Heart right ventricle (tissue), 16 donors: Measurements from ENCODE around the gene TPRG1L. TPM values are rescaled to one million over a fixed set of nuclear protein-coding genes. Genes with fewer than 3 reads are reported as not detected.
A peak's percentile ranks its signal among the peaks of the same experiment; 100 is the strongest.

Source experiments
- ATAC-seq, 8 donors: fragments of 200-7000 bp; cut with Tn5 transposase; one replicate each; pipeline ENCODE4 v1.9.1; 2020; ENCODE audit warnings: mild to moderate bottlenecking in 8 of 8, moderate library complexity in 8 of 8, moderate number of reproducible peaks in 1 of 8
- DNase-seq, 2 donors: peaks; one replicate each; pipeline ENCODE4 v3.0.0-alpha.2; 2020
- H3K27ac ChIP-seq, 10 donors: fragments of 200-600 bp; sonication (generic) in 2 of 10; one replicate each; pipeline versions ENCODE4 v1.5.0 to v1.8.0; 2020 to 2022; ENCODE audit warnings: mild to moderate bottlenecking in 3 of 10
- H3K27me3 ChIP-seq, 7 donors: fragments of 200-600 bp; one replicate each; pipeline ENCODE4 v1.8.0; 2021 to 2022; ENCODE audit warnings: mild to moderate bottlenecking in 2 of 7
- H3K36me3 ChIP-seq, 9 donors: fragments of 200-600 bp; sonication (generic) in 1 of 9; one replicate each; pipeline versions ENCODE4 v1.5.0 to v1.8.0; 2020 to 2022; ENCODE audit warnings: mild to moderate bottlenecking in 2 of 9
- H3K4me1 ChIP-seq, 9 donors: fragments of 200-600 bp; sonication (generic) in 1 of 9; one replicate each; pipeline versions ENCODE4 v1.5.0 to v1.8.0; 2020 to 2022; ENCODE audit warnings: mild to moderate bottlenecking in 4 of 9
- H3K4me3 ChIP-seq, 10 donors: fragments of 200-600 bp; sonication (generic) in 2 of 10; one replicate each; pipeline versions ENCODE4 v1.5.0 to v1.8.0; 2020 to 2022; ENCODE audit warnings: mild to moderate bottlenecking in 7 of 10, moderate library complexity in 2 of 10
- H3K9me3 ChIP-seq, 11 donors: fragments of 200-600 bp in 10 of 11; sonication (generic) in 2 of 11; one replicate each; pipeline versions ENCODE4 v1.5.0 to v1.8.0; 2013 to 2022; ENCODE audit warnings: mild to moderate bottlenecking in 2 of 11, control low read depth in 1 of 11, moderate library complexity in 1 of 11
- CTCF ChIP-seq, 9 donors: fragments of 200-600 bp; sonication (generic) in 2 of 9; IDR thresholded peaks; one replicate each; pipeline versions ENCODE4 v1.5.0 to v1.8.0; 2021 to 2022; ENCODE audit warnings: antibody characterized with exemption in 9 of 9, mild to moderate bottlenecking in 5 of 9, moderate library complexity in 1 of 9
- WGBS, 2 donors: extraction: QIAGEN DNeasy Blood & Tissue Kit; methylation state at CpG; one replicate each; pipeline ENCODE4 v1.1.7; 2013; ENCODE audit warnings: inconsistent platforms in 1 of 2; 5-methylcytosine and 5-hydroxymethylcytosine counted together
- intact Hi-C, 10 donors: fragments of 100-400 bp; cut with DNase I; formaldehyde crosslinking; loops; one replicate each; pipeline versions ENCODE4 v1.11.1 to v1.14.2; 2022
- polyA plus RNA-seq, 2 donors: library from polyadenylated mRNA; stranded (reverse); fragments of 200-250 nt; gene quantifications; one replicate each; pipeline ENCODE4 v1.2.3, GENCODE V29; 2013
- total RNA-seq, 10 donors: library from RNA; stranded (reverse); fragmentation: NEBNext Ultra II Directional in 3 of 10; extraction: Animal tissue kit (Norgen Biotek cat#: 25700) in 3 of 10; gene quantifications; one replicate each; pipeline versions ENCODE4 v1.2.1 to v1.2.4, GENCODE V29; 2021 to 2023
- donor health status: Arrhythmogenic right ventricular cardiomyopathy.
- donor health status: ischemic (EF 13 %, LVEDD 7.1; RV severe dilation, severe dysfunction).
- donor health status: healthy with polysubstance abuse.
- donor health status: DM: no; HTN: yes; CAD: no.
- donor health status: DM: no; HTN: no; CAD: no.
- donor health status: ischemic (EF 25% LVEDD 6.9; RV normal size, moderate dysfunction).
- donor health status: ischemic (EF 25% LVEDD 5.7; RV mildly dilated, moderate dysfunction).
- donor health status: healthy.
- donor health status: DM: yes; HTN: yes; CAD: no.
- donor health status: Ischemic cardiomyopathy.
- donor health status: ischemic (EF 35%, LVEDD 5.7; RV mildly dilated, moderate dysfunction).
- donor health status: nonischemic (EF 11% LVEDD 7.7; RV severe dilation, severe dysfunction).
- donor health status: DM: yes; HTN: yes; CAD: no.
- donor health status: PGD.
- donor health status: ischemic (EF 29% LVEDD 5.4; RV normal size, mild dysfunction).
- donor health status: nonischemic (EF 23%, LVEDD 6.1; RV moderate dilation, normal function).

TPRG1L gene
- total and polyA plus RNA-seq, 12 donors, result 15.1 to 60.7 (median 49.0) TPM

- ATAC-seq (peak in 6 of 8 donors; percentile 6 to 78 (median 45)), DNase-seq (peak in 1 of 2 donors; percentile 21)
- H3K4me3 ChIP-seq, result peak overlapping the region in 5 of 10 donors; percentile 3 to 32 (median 26)
- intact Hi-C loops, result no loop called here
- no peaks in the 10 kb centered on the region for H3K9me3 ChIP-seq
- 60 to 68% methylated on average over 14 of the region's 14 CpGs for WGBS, 2 donors
- H3K4me1 ChIP-seq, result peaks cover 0 to 17% (median 12%) of the 10 kb centered on the region in 9 donors
- no peaks in the 10 kb centered on the region for H3K36me3 ChIP-seq
- no peak for TF ChIP-seq CTCF (IDR thresholded peaks at IDR 0.05)
- H3K27ac ChIP-seq, result peak overlapping the region in 3 of 10 donors; percentile 26 to 52 (median 51)
- peaks cover 0 to 24% (median 3%) of the 10 kb centered on the region in 7 donors for H3K27me3 ChIP-seq
These were observed 44.6 kb downstream of the TPRG1L start for GRCh38 chr1:3669421-3669821.

DNA sequence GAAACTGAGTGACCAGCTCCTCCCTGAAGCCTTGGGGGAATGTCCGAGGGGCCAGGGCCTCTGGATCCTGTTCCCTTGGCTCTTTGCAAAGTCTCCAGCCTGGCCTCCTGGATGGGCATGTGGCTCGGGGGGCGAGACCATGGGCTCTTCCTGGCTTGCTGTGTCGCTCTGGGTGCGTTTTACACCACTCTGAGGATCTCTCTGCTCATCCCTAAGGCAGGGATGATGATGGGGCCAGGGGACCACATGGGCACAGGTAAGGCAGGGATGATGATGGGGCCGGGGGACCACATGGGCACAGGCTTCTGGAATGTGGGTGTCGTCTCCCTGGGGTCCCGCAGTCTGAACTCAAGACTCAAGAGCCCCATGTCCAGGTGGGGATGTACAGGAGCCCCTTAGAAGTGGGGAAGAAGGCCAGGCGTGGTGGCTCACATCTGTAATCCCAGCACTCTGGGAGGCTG, 45.2 kb downstream of the TPRG1L start:
- peak overlapping the region in 1 of 10 donors; percentile 32 for H3K4me3 ChIP-seq
- peaks cover 0 to 24% (median 3%) of the 10 kb centered on the region in 7 donors for H3K27me3 ChIP-seq
- H3K27ac ChIP-seq, result peak overlapping the region in 1 of 10 donors; percentile 51
- intact Hi-C loops, result no loop called here
- no peak for DNase-seq
- no peak for TF ChIP-seq CTCF (IDR thresholded peaks at IDR 0.05)
- H3K4me1 ChIP-seq, result peaks cover 0 to 17% (median 12%) of the 10 kb centered on the region in 9 donors
- 85 to 92% methylated on average over 9 of the region's 9 CpGs for whole genome bisulfite sequencing, 2 donors
- no peaks in the 10 kb centered on the region for H3K36me3 ChIP-seq
- no peak for ATAC-seq
- no peaks in the 10 kb centered on the region for H3K9me3 ChIP-seq

GRCh38 chr1:3670823-3671265, 46.0 kb downstream of the TPRG1L start:
- H3K4me3 ChIP-seq, result no peak overlapping the region
- DNase-seq (no peak), ATAC-seq (no peak)
- H3K27ac ChIP-seq, result no peak overlapping the region
- WGBS, 2 donors, result 82 to 85% methylated on average over 15 of the region's 15 CpGs
- H3K9me3 ChIP-seq, result no peaks in the 10 kb centered on the region
- H3K4me1 ChIP-seq, result peaks cover 0 to 17% (median 12%) of the 10 kb centered on the region in 9 donors
- intact Hi-C loops, result no loop called here
- no peak for TF ChIP-seq CTCF (IDR thresholded peaks at IDR 0.05)
- no peaks in the 10 kb centered on the region for H3K36me3 ChIP-seq
- H3K27me3 ChIP-seq, result peaks cover 0 to 26% (median 3%) of the 10 kb centered on the region in 7 donors

- intact Hi-C loops, result no loop called here
- WGBS, 2 donors, result 54 to 57% methylated on average over 29 of the region's 29 CpGs
- Histone ChIP-seq H3K27ac (no peak overlapping the region), H3K36me3 (no peaks in the 10 kb centered on the region), H3K4me1 (peaks cover 0 to 17% (median 12%) of the 10 kb centered on the region in 9 donors), H3K27me3 (peaks cover 0 to 26% (median 3%) of the 10 kb centered on the region in 7 donors), H3K4me3 (no peak overlapping the region), H3K9me3 (no peaks in the 10 kb centered on the region)
- DNase-seq (no peak), ATAC-seq (peak in 1 of 8 donors; percentile 4)
- no peak for TF ChIP-seq CTCF (IDR thresholded peaks at IDR 0.05)
These were observed 46.8 kb downstream of the TPRG1L start for GRCh38 chr1:3671371-3672180.
